H1 (cell line): ENCODE data around the gene CHST13. TPM values are rescaled to one million over a fixed set of nuclear protein-coding genes. Genes with fewer than 3 reads are reported as not detected.

ENCODE experiments used
- CEBPB ChIP-seq: IDR thresholded peaks from 2 replicates; pipeline ENCODE4 v1.6.1; 2012; ENCODE audit warnings: low read depth, low read length
- CREB1 ChIP-seq: IDR thresholded peaks from 2 replicates; pipeline ENCODE4 v1.6.1; 2012; ENCODE audit warnings: inconsistent platforms
- JUN ChIP-seq: IDR thresholded peaks from 2 replicates; pipeline ENCODE4 v1.6.1; 2011; ENCODE audit warnings: low read depth, mild to moderate bottlenecking, improper control_type of control experiment, low read length
- NRF1 ChIP-seq: IDR thresholded peaks from 2 replicates; pipeline ENCODE4 v1.6.1; 2011; ENCODE audit warnings: mild to moderate bottlenecking, low read depth, low read length, improper control_type of control experiment
- PHF8 ChIP-seq: fragments of 200-600 bp; sonication (generic); conservative IDR thresholded peaks from 2 replicates; pipeline ENCODE4 v1.7.1; 2012; ENCODE audit warnings: low read depth, mild to moderate bottlenecking, inconsistent platforms, low read length, moderate library complexity
- RFX5 ChIP-seq: IDR thresholded peaks from 2 replicates; pipeline ENCODE4 v1.6.1; 2011; ENCODE audit warnings: low read depth, low read length, improper control_type of control experiment, borderline replicate concordance
- SP4 ChIP-seq: IDR thresholded peaks from 2 replicates; pipeline ENCODE4 v1.6.1; 2012; ENCODE audit warnings: low read length, inconsistent platforms
- SUZ12 ChIP-seq: fragments of 200-600 bp; sonication (generic); IDR thresholded peaks from 2 replicates; pipeline ENCODE4 v1.6.1; 2012; ENCODE audit warnings: mild to moderate bottlenecking, inconsistent platforms, low read length, moderate library complexity, mixed read lengths
- YY1 ChIP-seq: IDR thresholded peaks from 2 replicates; pipeline ENCODE4 v1.6.1; 2011; ENCODE audit warnings: low read depth, mild to moderate bottlenecking, low read length
- ZNF274 ChIP-seq: IDR thresholded peaks from 2 replicates; pipeline ENCODE4 v1.7.0; 2012; ENCODE audit warnings: low read length, borderline replicate concordance; ENCODE audit errors: extremely low read depth
- polyA plus RNA-seq, 7 experiments: library from polyadenylated mRNA; depleted of rRNA in 3 of 7; stranded (reverse) in 5 of 7; unstranded in 2 of 7; fragments of >200 nt in 5 of 7; fragments of 200-250 nt in 2 of 7; gene quantifications; 1 replicate in 5 of 7; 2 replicates in 1 of 7; 4 replicates in 1 of 7; pipeline versions ENCODE4 v1.2.1 to v1.2.3, GENCODE V29; 2011 to 2013; ENCODE audit warnings: missing spikeins in 2 of 7, mixed read lengths in 2 of 7
- total RNA-seq: library from RNA; stranded (reverse); fragmentation: NEBNext Ultra II Directional; extraction: Animal tissue kit (Norgen Biotek cat#: 25700); gene quantifications from 2 replicates; pipeline ENCODE4 v1.2.1, GENCODE V29; 2021
- TF ChIP-seq, protein P1 (sequence below): fragments of 300-600 bp; sonication (generic); IDR thresholded peaks from 2 replicates; pipeline ENCODE4 v1.7.1; 2012; ENCODE audit warnings: low read length, moderate library complexity, mild to moderate bottlenecking, inconsistent platforms; ENCODE audit not compliant: insufficient replicate concordance

The CHST13 gene
- total and polyA plus RNA-seq, 2 of the 8 experiments (the other 6 are each of a cell fraction or from before 2014, with no cell fraction given): 5.4 to 11.7 TPM

DNA sequence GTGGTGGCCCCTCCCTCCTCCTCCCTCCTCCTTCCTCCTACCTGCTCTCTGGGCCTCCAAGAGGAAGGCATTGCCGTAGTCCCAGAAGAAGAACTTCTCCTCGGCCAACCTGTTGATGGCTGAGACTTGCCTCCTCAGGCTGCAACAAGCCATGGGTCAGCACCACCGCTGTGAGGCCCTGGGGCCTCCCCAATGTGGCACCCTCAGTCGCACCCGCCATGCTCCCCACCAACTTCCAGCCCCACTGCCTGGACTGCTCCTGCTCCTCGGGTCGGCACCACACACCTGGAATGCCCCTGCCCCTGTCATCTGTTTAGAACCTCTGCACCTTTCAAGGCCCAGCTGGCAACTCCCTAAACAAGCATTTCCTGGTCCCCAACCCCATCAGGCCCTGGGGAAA, 23.9 kb upstream of the CHST13 start (continued):
- TF ChIP-seq, protein P1, sequence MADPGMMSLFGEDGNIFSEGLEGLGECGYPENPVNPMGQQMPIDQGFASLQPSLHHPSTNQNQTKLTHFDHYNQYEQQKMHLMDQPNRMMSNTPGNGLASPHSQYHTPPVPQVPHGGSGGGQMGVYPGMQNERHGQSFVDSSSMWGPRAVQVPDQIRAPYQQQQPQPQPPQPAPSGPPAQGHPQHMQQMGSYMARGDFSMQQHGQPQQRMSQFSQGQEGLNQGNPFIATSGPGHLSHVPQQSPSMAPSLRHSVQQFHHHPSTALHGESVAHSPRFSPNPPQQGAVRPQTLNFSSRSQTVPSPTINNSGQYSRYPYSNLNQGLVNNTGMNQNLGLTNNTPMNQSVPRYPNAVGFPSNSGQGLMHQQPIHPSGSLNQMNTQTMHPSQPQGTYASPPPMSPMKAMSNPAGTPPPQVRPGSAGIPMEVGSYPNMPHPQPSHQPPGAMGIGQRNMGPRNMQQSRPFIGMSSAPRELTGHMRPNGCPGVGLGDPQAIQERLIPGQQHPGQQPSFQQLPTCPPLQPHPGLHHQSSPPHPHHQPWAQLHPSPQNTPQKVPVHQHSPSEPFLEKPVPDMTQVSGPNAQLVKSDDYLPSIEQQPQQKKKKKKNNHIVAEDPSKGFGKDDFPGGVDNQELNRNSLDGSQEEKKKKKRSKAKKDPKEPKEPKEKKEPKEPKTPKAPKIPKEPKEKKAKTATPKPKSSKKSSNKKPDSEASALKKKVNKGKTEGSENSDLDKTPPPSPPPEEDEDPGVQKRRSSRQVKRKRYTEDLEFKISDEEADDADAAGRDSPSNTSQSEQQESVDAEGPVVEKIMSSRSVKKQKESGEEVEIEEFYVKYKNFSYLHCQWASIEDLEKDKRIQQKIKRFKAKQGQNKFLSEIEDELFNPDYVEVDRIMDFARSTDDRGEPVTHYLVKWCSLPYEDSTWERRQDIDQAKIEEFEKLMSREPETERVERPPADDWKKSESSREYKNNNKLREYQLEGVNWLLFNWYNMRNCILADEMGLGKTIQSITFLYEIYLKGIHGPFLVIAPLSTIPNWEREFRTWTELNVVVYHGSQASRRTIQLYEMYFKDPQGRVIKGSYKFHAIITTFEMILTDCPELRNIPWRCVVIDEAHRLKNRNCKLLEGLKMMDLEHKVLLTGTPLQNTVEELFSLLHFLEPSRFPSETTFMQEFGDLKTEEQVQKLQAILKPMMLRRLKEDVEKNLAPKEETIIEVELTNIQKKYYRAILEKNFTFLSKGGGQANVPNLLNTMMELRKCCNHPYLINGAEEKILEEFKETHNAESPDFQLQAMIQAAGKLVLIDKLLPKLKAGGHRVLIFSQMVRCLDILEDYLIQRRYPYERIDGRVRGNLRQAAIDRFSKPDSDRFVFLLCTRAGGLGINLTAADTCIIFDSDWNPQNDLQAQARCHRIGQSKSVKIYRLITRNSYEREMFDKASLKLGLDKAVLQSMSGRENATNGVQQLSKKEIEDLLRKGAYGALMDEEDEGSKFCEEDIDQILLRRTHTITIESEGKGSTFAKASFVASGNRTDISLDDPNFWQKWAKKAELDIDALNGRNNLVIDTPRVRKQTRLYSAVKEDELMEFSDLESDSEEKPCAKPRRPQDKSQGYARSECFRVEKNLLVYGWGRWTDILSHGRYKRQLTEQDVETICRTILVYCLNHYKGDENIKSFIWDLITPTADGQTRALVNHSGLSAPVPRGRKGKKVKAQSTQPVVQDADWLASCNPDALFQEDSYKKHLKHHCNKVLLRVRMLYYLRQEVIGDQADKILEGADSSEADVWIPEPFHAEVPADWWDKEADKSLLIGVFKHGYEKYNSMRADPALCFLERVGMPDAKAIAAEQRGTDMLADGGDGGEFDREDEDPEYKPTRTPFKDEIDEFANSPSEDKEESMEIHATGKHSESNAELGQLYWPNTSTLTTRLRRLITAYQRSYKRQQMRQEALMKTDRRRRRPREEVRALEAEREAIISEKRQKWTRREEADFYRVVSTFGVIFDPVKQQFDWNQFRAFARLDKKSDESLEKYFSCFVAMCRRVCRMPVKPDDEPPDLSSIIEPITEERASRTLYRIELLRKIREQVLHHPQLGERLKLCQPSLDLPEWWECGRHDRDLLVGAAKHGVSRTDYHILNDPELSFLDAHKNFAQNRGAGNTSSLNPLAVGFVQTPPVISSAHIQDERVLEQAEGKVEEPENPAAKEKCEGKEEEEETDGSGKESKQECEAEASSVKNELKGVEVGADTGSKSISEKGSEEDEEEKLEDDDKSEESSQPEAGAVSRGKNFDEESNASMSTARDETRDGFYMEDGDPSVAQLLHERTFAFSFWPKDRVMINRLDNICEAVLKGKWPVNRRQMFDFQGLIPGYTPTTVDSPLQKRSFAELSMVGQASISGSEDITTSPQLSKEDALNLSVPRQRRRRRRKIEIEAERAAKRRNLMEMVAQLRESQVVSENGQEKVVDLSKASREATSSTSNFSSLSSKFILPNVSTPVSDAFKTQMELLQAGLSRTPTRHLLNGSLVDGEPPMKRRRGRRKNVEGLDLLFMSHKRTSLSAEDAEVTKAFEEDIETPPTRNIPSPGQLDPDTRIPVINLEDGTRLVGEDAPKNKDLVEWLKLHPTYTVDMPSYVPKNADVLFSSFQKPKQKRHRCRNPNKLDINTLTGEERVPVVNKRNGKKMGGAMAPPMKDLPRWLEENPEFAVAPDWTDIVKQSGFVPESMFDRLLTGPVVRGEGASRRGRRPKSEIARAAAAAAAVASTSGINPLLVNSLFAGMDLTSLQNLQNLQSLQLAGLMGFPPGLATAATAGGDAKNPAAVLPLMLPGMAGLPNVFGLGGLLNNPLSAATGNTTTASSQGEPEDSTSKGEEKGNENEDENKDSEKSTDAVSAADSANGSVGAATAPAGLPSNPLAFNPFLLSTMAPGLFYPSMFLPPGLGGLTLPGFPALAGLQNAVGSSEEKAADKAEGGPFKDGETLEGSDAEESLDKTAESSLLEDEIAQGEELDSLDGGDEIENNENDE: no peak
- no peak for TF ChIP-seq SUZ12
- no peak for TF ChIP-seq YY1
- no peak for TF ChIP-seq RFX5
- no peak for TF ChIP-seq CEBPB
- no peak for TF ChIP-seq PHF8
- no peak for TF ChIP-seq CREB1
- no peak for TF ChIP-seq SP4
- TF ChIP-seq NRF1: no peak
- no peak for TF ChIP-seq ZNF274
- no peak for TF ChIP-seq JUN
